Epithelial cell of umbilical artery (primary cell): ENCODE results near the gene GZMH. TPM values are rescaled to one million over a fixed set of nuclear protein-coding genes. Genes with fewer than 3 reads are reported as not detected.

Experiments used
- total RNA-seq: library from RNA; depleted of rRNA; stranded (reverse); fragments of >200 nt; gene quantifications from 2 replicates; pipeline ENCODE4 v1.2.3, GENCODE V29; 2014

GZMH gene
- not detected in 2 replicates for total RNA-seq

GRCh38 chr14:24609655-24610344 is at the start of gene GZMH:
Gene GZMH (minus strand): TSS chr14:24609685. CDS start chr14:24609613, 72 bp downstream.

DNA sequence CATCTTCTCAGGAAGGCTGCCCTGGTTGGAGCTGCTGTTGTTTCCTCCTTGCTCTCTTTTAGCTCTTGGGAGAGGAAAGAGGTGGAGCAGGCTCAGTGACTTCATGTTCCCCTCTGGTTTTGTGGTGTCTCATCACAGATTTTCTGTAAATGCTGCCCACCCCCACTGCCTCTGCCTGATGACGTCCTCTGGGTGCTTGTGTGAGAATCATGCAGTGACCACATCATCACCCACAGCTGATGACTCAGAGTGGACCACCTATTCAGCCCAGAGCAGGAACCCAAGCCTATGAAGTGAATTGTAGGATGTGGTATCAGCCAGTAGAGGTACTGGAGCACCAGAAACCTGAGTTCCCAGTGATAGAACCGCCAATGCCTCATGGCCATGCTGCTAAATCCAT is 24.7 kb upstream of the GZMH start, which contains the start of gene GZMB:
GZMB (minus strand) TSS at position 33 of the 400 bp plus-strand sequence; CDS start at position 3, 30 bp downstream.

GRCh38 chr14:24576182-24576581 is 33.3 kb downstream of the GZMH start, which contains the start of gene CTSG:
Gene CTSG (minus strand): TSS chr14:24576250. CDS start chr14:24576223, 27 bp downstream.

Other genes with a start within 250 kb of the GZMH start
- 21.8 and 25.1 TPM in 2 replicates for gene NFATC4, start 241.5 kb downstream of the GZMH start, total RNA-seq
- gene NYNRIN, start 210.7 kb downstream of the GZMH start, total RNA-seq, result 12.2 and 14.3 TPM in 2 replicates
- gene CBLN3, start 180.0 kb downstream of the GZMH start, total RNA-seq, result 0.32 and 0.76 TPM in 2 replicates
- gene KHNYN, start 179.7 kb downstream of the GZMH start, total RNA-seq, result 62.0 and 71.4 TPM in 2 replicates
- gene SDR39U1, start 166.9 kb downstream of the GZMH start, total RNA-seq, result 8.1 and 9.6 TPM in 2 replicates
- not detected in 2 replicates for gene CMA1, start 101.4 kb downstream of the GZMH start, total RNA-seq
- gene CTSG, start 33.4 kb downstream of the GZMH start, total RNA-seq, result not detected in 2 replicates
- not detected in 2 replicates for gene GZMB, start 24.5 kb upstream of the GZMH start, total RNA-seq